Gastroesophageal sphincter (tissue), 3 donors: ENCODE measurements around the gene MSLN.

Source experiments
- CTCF ChIP-seq, 4 experiments: fragments of 200-600 bp in 2 of 4; fragments of 450-650 bp in 2 of 4; sonication (generic) in 1 of 4; IDR thresholded peaks; one replicate each; pipeline ENCODE4 v1.5.1; 2017 to 2019; ENCODE audit warnings: antibody characterized with exemption in 4 of 4, mild to moderate bottlenecking in 2 of 4, moderate library complexity in 2 of 4
- POLR2AphosphoS5 ChIP-seq: sonication (generic); formaldehyde crosslinking; IDR thresholded peaks from one replicate; pipeline ENCODE4 v1.6.1; 2017; ENCODE audit warnings: antibody characterized with exemption

- TF ChIP-seq POLR2AphosphoS5 (no peak), CTCF (IDR thresholded peaks at IDR 0.05) (no peak)
These were observed 47.5 kb downstream of the MSLN start for GRCh38 chr16:808085-808386.
